Subcutaneous adipose tissue (tissue), 4 donors: ENCODE data around the gene ZNF462. TPM values are rescaled to one million over a fixed set of nuclear protein-coding genes. Genes with fewer than 3 reads are reported as not detected.

Experiments used
- CTCF ChIP-seq: fragments of 450-650 bp; IDR thresholded peaks from one replicate; pipeline ENCODE4 v1.5.1; 2016; ENCODE audit warnings: low read depth, mild to moderate bottlenecking, control low read depth, antibody characterized with exemption, moderate library complexity
- total RNA-seq, 4 donors: library from RNA; depleted of rRNA; stranded (reverse); fragments of >200 nt; gene quantifications; one replicate each; pipeline ENCODE4 v1.1.0, GENCODE V29; 2016

Gene ZNF462
- total RNA-seq, 4 donors from 2014 or later: 10.3 to 20.5 (median 13.1) TPM

DNA sequence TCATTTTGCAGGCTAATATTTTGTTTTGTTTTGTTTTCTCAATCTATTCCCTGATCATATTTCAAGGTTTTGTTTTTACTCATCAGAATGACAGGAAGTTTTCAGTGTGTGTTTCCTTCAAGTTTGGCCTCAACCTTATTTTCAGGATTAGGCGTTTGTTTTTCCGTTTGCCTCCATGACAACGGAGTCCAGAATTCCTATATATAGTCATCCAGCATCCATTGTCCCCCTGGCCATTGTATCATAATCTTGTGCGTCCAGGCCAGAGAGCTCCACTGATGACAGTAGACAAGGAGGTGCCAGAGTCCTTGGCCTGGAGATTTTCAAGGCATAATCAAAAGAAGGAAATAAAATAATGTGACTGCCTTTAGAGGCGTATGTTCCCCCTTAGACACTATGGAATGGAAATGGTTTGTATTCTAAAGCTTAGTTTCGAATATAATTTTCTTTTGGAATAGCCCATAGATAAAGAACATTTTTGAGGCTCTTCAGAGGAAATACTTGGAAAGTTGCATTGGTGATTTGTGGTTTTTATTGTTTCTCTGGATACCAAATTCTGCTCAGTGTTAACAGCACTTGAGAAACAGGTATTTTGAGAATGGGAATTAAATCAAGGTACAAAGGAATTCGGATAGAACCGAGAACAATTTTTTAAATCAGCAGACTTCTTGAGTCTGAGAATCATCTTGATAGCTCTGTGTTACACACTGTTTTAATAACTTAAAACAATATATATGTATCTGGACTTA is 99.8 kb downstream of the ZNF462 start:
- TF ChIP-seq CTCF: no peak

DNA sequence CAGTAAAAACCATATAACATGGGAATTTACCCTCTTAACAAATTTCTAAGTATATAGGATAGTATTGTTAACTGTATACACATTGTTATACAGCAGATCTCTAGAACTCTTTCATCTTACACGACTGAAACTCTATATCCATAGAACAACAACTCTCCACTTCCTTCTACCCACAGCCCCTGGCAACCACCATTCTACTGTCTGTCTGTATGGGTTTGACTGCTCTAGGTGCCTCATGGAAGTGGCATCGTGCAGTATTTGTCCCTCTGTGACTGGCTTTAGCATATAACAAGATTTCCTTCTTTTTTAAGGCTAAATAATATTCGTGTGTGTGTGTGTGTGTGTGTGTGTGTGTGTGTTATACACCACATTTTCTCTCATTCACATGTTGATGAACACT is 100.7 kb downstream of the ZNF462 start:
- no peak for TF ChIP-seq CTCF

GRCh38 chr9:106964329-106964728 is 101.4 kb downstream of the ZNF462 start:
- TF ChIP-seq CTCF: no peak

GRCh38 chr9:106964822-106965525 is 102.0 kb downstream of the ZNF462 start:
- no peak for TF ChIP-seq CTCF

GRCh38 chr9:106966481-106966880 is 103.5 kb downstream of the ZNF462 start:
- no peak for TF ChIP-seq CTCF

GRCh38 chr9:106969696-106970095 is 106.7 kb downstream of the ZNF462 start:
- TF ChIP-seq CTCF: no peak

- no peak for TF ChIP-seq CTCF
Measured at GRCh38 chr9:106970219-106970975, 107.4 kb downstream of the ZNF462 start.
